Stimulated activated CD8-positive, alpha-beta memory T cell treated with anti-CD3 and anti-CD28 coated beads, Interleukin-4, amount 100 ng/mL, for 4 hours (primary cell): Measurements from ENCODE around the gene GPER1.
"Not testable (repeated sequence)": the region's sequence is repeated elsewhere in the genome, so short reads cannot be mapped to it uniquely, and the experiment has no call there.

Experiments
- DNase-seq, 2 donors: peaks; one replicate each; pipeline ENCODE4 v3.0.0-alpha.2; 2020; ENCODE audit warnings: low read depth in 2 of 2, low spot score in 1 of 2

GPER1 gene

DNA sequence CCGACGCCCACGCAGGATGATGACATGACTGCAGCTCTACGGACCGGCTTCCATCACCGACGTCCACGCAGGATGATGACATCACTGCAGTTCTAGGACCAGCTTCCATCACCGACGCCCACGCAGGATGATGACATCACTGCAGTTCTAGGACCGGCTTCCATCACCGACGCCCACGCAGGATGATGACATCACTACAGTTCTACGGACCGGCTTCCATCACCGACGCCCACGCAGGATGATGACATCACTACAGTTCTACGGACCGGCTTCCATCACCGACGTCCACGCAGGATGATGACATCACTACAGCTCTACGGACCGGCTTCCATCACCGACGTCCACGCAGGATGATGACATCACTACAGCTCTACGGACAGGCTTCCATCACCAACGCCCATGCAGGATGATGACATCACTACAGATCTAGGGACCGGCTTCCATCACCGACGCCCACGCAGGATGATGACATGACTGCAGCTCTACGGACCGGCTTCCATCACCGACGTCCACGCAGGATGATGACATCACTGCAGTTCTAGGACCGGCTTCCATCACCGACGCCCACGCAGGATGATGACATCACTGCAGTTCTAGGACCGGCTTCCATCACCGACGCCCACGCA, 28.6 kb downstream of the GPER1 start:
- not testable (repeated sequence) for DNase-seq

DNA sequence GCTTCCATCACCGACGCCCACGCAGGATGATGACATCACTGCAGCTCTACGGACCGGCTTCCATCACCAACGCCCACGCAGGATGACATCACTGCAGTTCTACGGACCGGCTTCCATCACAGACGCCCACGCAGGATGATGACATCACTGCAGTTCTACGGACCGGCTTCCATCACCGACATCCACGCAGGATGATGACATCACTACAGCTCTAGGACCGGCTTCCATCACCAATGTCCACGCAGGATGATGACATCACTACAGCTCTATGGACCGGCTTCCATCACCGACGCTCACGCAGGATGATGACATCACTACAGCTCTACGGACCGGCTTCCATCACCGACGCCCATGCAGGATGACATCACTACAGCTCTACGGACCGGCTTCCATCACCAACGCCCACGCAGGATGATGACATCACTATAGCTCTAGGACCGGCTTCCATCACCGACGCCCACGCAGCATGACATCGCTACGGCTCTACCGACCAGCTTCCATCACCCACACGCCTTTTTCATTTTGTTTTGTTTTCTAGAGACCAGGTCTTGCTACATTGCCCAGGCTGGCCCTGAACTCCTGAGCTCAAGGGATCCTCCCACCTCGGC, 29.5 kb downstream of the GPER1 start:
- no peak for DNase-seq

DNA sequence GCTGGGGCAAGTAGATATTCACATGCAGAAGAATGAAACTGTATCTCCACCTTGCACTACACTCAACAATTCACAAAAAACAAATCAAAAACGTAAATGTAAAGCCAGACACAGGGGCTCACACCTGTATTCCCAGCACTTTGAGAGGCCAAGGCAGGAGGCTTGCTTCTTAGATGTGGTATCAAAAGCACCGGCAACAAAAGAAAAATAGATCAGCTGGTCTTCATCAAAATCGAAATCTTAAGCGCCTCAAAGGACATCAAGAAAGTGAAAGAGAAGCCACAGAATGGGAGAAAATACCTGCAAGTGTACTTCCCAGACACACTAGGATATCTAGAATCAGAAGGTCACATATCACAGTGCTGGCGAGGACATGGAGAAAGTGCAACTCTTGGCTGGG, 31.3 kb downstream of the GPER1 start:
- DNase-seq = no peak

DNA sequence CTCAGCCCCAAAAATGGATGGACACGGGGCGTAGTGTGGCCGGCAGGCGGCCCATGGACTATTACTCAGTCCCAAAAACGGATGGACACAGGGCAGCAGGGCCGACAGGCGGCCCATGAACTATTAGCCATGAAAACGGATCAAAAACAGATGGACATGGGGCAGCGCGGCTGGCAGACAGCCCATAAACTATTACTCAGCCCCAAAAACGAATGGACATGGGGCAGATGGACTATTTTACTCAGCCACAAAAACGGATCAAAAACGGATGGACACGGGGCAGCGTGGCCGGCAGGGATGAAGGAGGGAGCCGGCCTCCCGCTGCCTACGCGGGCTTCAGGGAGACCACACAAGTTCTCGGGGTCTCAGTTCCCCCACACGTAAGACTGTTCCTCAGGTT, 32.9 kb downstream of the GPER1 start:
- no peak for DNase-seq

DNA sequence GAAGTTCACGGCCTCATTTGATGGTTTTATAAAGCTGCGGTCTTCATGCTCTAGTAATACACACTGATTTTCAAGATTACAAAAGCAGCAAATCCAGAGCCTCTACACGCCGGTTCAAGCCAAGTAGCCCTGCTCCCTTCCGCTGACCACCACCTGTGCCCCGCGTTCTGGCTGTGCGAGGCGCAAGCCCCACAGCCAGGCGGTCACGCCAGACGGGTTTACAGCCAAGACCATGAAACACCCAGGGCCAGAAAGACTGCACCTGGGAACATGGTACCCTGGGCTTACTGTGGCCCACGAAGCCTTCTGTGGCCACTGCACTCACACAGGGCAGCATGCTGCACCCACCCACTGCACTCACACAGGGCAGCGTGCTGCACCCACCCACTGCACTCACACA, 33.6 kb downstream of the GPER1 start:
- DNase-seq = no peak

DNA sequence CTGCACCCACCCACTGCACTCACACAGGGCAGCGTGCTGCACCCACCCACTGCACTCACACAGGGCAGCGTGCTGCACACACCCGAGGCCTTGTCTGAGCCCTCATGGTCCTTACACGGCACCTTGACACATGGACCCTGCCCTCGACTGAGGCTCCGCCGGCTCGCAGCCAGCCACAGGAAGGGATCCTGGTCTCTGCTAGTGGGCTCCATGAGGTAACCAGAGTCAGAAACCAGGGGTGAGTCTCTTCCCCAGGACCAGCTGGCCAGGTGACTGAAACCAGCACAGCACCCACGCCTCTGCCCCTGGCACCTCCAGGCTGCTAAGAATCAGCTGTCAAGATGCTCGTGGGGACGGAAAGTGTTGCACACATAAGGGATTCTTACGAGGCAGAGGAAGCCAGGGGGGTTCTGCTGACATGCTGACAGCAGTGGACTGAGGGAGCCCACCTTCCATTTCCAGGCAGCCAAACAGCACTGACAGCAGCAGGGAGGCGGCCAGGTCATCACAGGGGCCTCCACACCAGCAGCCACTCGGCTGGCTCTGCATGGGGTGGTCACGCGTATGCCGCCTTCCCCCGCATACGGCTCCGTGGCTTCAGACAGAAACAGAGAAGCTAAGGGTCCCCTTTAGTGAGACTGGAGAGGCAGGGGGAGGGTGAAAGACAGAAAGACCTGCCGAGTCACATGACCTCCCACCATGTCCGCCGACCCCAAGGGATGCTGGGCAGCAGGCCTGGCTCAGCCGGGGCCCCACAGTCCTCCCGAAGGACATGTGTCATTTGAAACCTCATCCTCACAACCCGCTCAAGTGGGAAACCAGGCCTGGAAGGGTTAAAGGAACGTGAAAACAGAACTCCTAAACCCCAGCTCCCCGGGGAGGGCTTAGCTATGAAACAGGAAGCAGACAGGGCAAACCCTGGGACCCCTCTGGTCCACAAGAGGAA, 34.2 kb downstream of the GPER1 start:
- DNase-seq = no peak

DNA sequence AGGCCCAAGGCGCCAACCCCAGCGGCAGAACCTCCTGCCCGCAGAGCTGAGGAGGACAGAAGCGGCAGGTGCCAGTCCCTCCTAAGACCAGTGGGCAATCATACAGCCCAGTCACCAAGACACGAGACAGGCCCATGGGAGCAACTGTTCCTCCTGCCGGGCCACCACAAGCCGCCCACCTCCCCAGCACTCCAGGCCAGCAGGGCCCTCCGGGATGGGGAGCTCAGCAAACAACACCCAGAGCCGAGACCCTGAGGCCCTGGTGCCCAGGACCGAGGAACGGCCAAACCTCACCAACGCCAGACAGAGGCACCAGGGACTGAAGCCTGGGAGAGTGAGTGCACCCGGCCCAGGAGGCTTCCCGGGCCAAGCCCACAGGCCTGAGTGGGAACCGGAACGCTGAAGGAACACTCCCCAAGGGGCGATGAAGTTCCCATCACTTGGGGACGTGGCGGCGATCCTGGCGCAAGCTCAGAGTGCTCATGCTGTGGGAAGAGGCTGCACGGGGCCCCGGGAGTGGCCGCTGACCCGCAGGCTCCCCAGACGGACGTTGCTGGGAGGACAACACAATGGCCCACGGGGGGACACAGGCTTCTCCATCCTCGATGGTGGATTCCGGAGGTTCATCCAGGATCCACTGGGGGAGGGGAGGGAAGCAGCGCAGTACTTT, 35.1 kb downstream of the GPER1 start:
- no peak for DNase-seq

DNA sequence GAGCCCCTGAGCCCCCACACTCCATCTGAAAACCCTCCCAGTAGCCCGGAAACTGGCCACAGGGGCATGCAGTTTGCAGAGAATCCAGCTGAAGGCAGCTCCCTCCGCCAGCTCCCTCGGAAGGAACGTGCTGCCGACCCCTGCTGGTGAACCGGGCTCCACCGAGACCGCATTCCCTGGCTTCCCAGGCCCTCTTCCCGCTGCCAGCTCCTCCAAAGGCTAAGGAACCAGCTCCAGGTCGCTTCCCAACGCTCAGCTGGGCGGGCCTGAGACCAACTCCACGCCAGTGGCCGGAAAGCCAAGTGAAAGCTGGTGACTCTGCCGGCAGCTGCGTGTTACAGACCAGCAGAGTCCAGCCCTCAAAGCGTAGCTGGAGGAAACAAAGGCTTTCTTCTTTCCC, 35.8 kb downstream of the GPER1 start:
- DNase-seq = no peak

DNA sequence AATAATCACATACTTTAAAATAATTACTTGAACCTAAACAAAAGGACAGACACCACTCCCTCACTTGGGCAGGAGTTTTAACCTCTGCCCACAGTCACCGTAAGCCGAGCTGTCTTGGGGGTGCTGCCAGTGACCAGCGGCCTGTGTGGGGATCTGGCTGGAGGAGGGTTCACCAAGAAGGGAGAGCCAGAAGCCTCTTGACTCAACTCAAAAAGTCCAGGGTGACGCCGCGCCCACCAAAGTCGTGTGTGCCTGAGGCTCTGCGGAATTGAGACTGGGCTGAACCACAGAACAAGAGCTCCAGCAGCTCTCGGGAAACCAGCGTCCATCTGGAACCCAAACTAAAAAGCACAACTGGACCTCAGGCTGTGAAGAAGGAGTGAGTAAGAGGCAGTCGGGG, 36.3 kb downstream of the GPER1 start:
- DNase-seq = no peak

DNA sequence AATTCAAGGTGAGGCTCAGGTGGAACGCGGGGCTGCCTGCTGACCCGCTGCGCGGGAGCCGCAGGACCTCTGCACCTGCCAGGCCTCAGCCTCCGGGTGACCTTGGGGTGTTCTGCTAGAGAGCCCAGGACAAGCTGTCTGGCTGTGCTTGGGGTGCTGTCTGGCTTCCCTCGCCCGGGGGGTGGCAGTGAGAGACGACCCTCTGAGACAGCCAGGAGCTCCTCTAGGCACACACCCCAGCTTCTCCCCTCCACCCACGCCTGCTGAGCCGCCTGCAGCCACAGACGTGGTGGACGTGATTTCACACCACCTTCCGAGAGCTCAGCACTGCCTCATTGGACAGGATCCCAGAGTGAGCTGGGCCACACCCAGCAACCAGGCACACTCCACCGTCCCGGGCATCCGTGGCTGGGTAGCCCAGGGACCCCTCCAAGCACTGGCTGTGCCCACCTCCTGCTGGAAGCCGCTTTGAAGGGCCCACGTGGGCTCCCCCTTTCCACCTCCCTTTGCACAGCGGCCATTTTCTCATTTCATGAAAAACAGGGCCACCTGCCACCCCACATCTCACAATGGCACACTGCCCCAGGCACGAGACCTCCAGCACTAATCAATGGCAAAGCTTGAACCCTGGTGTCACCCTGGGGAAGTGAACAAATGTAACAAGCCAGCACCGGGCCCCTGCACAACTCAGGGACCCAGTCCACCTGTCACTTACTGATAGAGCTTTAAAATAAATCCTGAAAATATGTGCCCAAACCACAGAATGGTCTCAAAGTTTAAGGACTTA, 37.1 kb downstream of the GPER1 start:
- no peak for DNase-seq

DNA sequence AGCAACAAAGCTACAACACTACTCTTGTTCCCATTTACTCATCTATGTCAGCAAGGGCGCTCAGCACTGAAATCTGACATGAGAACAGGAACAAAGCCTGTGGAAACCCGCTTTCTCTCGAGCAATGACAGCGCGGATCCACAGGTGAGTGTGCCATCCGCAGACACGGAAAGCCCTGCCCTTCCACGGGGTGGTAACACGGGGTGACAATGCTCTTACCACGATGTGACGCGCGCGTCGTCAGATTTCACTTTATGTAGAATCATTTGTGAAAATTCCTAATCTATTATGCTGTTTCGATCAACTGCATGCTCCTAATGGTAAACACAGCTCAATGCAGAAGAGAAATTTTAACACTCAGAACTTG, 37.7 kb downstream of the GPER1 start:
- no peak for DNase-seq

DNA sequence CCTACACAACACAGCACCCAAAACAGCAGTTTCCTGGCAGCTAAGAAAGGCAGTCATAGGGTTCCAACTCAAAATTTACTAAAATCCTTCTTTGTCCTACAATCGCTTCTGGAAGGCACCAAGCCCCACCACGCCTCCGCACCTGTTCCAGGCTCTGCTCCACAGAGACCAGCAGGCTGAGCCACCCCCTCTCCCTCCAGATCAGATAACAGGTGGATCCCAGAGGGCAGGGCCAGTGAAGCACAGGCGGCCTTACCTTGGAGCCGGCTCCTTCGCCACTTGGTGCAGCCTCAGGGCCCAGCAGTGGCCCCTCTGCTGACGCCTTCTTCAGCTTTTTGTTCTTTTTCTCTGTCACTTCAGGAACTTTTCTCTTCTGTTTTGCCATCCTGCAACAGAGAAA, 39.1 kb downstream of the GPER1 start:
- DNase-seq = no peak

DNA sequence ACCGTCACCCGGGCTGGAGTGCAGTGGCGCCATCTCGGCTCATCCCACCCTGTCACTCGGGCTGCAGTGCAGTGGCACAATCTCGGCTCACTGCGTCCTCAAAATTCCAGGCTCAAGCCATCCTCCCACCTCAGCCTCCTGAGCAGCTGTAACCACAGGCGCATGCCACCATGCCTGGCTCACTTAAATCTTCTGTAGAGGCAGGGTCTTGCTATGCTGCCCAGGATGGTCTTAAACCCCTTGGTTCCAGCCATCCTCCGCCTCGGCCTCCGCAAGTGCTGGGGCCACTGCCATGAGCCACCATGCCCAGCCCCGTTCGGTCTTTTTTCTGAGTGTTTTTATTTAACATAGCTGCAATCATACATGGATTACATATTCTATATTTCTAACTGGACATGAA, 41.5 kb downstream of the GPER1 start:
- DNase-seq = no peak

DNA sequence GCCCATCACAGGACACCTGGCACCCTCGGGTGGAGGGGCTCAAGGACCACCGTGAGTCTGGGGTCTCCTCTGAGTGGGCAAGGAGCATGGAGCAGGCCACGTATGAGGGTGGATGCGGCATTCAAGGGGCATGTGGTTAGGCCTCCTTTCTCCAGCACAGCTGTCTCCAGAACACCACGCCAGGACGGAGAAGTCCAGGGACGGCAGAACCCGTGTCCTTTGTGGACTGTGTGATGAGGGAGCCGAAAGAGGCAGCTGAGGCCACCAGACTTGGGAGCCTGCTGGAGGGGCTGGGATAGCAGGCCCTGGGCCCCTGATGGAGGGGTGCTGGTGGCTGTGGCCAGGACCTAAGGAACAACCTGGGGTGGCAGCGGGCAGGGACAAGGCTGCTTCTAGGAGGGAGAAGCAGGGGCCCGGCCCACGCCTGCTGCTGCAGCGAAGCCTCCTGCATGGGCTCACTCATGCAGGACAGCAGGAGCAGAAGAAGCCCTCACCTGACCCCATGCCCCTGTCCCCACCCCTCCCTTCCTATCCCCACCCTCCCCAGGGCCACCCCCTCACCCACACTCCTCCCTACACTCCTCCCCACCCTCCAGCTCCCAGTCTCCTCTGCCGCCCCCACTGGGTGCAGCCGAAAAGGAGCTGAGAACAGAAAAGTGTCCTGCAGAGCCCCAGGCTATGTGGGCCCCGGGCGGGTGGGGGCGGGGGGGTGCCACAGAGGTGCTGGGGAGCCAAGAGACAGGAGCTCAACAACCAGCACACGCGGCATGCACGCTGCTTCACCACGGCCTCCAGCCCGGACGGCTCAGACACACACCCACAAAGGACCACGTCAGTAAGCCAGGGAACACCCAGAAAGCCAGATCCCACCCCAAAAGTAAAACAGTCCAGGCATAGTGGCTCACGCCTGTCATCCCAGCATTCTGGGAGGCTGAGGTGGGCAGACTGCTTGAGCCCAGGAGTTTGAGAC, 42.4 kb downstream of the GPER1 start:
- no peak for DNase-seq

DNA sequence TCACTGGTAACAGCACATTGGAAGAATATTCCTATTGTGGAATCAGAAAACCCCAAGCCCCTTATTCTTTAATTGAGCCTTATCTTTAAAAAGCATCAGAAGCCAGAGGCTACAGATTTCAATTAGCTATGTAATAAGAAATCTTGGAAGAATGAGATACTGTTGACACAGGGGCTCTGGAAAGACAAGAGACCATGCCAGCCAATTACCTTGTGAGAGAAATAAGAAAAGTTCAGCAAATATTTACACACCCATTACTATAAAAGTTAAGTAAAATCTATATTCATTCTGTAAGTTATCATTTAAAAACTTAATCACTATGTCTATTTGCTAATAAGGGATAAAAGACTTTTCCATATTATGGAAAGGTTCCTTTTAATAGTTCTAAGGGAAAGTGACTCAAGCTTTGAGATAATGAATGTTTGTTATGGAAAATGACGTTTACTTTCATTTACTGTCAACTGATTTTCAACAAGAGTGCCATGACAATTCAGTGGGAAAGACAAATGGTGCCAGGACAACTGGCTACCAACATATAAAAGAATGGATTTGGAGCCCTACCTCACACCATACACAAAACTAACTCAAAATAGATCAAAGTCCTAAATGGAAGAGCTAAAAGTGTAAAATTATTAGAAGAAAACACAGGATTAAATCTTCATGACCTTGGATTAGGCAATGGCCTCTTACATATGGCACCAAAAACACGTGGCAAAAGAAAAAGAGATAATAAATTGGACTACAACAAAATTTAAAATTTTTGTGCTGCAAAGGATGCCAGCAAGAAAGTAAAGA, 43.8 kb downstream of the GPER1 start:
- DNase-seq = no peak

DNA sequence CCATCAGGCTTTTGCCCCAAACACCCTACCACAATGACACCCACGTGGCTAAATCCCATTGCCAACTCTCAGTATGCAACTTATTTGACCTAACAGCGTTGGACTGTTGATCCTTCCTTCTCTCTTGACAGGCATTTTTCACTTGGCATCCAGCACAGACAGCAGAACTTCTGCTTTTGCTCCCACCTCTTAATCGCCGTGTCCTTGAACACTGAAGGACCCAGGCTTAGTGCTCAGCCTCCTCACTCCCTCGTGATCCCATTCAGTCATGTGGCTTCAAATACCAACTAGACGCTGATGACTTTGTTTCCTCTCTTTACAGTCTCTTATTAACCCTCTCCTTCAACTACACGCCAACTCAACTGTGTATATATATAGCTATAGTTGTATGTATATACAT, 47.0 kb downstream of the GPER1 start:
- DNase-seq = no peak

DNA sequence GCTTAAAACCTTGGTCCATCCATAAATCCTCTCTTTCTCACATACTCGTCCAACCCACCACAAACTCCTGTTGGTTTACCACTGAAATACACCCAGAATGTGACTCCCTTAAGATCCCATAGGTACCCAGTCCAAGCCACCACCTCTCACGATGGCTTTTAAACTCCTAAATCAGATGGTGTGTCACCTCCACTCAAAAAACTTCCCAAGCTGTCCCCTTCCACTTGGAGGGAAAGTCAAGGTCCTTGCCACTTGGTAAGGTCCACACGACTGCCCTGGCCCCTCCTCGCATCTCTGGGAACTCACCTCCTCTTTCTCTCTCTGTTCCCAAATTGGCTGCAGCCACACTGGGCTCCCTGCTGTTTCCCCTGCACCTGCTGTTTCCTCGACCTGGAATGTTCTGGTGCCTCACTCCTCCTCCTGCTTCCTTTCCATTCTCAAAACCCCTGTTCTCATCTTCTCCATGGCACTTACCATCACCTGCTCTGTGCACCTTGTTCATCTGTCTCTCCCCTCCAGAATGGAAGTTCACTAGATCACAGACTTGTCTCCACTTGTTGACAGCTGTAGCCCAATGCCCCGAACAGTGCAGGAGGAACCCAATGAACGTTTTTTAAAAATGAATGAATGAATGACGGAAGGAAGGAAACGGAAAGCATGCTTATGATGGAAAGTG, 49.1 kb downstream of the GPER1 start:
- DNase-seq = no peak

DNA sequence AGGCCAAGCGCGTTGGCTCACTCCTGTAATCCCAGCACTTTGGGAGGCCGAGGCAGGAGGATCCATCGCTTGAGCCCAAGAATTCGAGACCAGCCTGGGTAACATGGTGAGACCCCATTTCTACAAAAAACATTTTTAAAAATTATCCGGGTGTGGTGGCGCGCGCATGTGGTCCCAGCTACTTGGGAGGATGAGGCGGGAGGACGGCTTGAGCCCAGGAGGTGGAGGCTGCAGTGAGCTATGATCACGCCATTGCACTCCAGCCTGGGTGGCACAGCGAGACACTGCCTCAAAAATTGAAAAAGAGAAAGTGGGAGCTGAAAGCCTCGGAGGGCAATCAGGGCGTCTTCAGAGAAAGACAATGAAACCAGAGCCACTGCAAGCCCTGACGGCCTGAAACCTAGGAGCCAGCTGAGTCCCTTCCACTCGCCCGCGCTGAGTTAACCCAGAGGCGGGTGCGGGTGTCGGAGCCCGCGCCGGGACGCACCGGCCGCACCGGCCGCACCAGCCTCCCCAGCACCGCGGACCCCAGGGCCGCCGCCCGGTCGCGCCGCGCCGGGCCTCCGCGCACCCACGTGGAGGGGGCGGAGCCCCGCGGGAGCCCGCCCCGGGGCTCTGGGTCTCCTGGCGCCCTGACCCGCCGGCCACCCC, 49.7 kb downstream of the GPER1 start:
- no peak for DNase-seq
